NCI-H82 treated with DMSO at 0.1 percent for 48 hours (cell line): Measurements from ENCODE around the gene SLC36A1.

Source experiments
- DNase-seq: peaks from one replicate; lab custom pipeline; 2025; ENCODE audit not compliant: unreplicated experiment; lab: John Stamatoyannopoulos, UW

Gene SLC36A1

DNA sequence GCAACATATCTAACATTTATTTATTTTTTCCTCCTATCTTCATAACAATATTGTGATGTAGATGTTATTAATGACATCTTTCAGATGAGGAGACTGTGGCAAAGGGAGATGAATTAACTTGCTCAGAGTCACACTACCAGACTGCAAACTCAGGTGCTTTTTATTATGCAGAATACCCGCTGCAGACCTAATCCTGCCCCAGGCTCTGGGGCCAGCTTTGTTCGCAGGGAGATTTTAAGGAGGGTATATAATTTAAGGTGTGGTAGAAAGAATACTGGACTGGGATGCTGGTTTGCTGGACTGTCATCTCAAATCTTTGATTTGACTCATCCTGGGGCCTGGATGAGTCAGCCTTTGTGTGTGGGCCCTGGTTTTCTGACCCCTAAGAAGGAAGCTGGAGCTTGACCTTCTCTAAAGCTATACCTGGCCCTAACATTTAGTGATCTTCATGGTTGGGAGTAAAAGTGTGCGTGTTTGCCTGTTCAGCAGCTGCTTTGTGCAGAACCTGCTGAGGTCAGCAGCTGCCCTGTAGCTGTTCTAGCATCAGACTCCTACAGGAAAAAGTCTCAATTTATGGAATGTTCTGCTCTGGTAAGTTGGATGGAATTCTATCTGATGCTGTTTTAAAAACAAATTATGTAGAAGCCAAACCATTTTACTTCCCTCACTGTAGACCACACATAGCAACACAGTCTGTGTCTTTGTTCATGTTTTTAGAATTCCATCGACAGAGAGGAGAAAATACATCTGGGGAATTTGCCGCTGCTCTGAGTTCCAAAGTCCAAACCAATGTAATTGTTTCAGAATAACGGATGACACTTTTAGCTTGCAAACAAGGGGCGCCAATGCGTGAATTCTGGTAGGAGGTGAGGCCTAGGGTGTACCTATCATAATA, 4.5 kb downstream of the SLC36A1 start:
- no peak for DNase-seq

DNA sequence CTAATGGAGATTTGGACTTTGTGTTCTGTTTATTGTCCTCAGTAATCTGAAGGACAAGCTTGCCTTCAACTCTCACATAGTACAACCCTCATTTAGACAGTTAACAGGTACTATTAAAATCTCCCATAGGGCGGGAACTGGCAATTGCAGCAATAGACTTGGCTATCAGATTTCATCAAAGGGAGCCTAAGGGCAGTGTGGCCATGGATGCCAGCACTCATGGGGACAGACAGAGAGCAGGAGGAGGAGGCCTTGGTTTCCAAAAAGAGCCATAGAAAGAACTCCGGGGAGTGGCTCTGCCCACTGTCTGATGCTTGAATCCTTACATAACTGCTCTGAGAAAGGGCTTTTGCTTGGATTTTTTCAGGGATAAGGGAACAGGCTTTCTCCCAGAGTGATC, 6.8 kb downstream of the SLC36A1 start:
- DNase-seq, result no peak

DNA sequence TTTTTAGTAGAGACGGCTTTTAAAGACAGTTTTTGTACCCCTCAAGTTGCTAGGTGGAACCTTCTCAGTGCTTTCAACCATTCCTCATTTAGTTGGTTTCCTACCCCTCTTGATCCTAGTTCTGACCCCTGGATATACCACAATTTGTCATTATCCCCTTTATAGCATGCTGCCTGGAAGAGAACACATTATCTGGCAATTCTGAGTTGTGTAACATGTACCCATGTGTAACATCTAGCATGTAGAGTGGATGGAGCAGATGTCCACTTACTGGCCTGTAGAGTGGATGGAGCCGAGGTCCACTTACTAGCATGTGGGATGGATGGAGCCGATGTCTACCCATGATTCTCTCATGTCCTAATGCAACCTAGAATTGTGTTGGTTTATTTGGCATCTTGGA, 7.5 kb downstream of the SLC36A1 start:
- no peak for DNase-seq

DNA sequence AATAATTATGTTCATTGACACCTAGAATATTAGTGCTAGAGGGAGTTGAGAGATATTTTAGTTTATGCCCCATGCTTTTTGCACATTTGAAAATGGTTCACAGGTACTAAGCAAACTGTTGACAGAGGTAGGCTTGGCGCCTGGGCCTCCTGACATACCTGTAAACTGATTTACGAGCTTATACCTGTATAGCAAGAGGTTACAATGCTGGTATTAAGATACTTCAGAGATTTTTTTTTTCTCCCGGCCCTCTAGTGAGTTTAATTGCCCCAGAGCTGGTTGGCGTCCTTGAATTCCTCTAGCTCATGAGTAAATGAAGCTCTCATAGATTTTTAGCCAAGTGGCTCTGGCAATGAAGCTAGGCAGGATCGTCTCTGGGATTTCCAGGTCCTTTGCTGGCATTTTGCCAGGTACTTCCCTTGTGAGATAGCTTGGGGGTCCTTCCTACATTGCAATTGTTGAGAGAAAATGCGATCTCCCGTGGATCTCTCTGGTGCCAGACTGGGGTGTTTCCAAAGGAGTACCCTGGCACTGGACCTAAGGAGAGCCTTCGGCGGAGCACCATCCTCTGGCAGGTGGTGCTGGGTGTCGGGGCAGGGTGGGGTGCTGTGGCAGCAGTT, 9.0 kb downstream of the SLC36A1 start:
- DNase-seq, result no peak

GRCh38 chr5:151458314-151458713, 10.9 kb downstream of the SLC36A1 start:
- no peak for DNase-seq

DNA sequence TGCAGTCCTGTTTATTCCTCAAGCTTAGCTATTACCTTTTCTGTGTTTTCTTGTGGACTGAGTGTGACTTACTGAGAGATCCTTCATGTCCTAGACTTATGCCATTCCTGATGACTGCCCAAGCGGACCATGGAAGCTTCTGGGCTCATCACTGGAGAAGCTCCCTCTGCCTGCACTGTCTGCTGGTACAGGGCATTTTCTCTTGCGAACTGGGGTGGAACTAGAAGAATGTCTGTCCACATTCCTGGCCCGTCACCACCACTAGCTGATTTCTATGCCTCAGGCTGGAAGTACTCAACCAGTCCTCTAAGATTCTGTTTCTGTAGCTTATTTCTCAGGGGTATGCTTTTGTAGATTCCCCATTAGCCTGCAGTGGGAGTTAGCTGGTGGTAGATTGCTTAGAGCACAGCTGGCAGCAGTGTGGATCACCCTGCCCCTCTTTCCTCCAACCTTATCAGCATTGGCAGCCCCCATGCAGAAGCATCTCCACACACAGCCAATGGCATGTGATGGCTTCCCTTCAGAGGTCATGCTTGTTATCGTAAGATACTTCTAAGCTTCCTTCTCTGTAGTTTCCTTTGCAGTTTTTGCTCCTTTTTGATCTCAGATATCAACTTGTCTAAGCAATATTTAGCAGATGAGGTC, 12.4 kb downstream of the SLC36A1 start:
- no peak for DNase-seq

GRCh38 chr5:151461312-151461711, 13.9 kb downstream of the SLC36A1 start:
- DNase-seq, result no peak

DNA sequence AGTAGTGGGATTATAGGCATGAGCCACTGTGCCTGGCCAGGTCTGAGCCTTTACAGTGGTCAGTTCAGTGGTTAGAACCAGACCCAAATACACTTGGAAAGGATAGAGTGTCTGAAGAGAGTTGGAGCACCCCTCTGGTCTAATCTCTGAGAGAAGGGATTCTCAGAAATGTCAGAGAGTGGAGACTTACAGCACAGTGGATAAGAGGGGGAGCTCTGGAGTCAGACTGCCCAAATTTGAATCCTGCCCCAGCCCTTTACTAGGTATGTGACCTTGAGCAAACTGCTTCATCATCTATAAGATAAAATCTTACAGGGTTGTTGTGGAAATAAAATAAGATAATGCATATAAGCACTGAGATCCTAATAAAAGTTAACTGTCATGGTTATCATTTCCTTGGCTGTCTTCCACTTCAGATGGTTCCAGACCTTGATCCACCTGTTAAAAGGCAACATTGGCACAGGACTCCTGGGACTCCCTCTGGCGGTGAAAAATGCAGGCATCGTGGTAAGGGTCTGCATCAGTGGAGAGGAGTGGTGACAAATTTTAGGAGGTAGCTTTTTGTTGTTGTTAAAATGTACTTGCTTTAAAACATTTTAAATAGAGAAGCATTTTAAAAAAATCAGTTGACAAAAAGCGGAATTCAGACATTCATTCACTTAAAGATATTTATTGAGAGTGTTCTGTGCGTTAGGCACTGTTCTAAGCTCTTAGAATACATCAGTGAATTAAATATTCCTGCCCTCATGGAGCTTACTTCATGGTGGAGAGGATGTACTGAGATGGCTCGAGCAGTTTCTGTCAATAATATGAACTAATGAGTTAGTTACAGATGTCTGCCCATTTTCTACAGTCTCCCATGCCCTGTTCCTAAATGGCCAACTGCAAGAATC, 16.0 kb downstream of the SLC36A1 start:
- no peak for DNase-seq

DNA sequence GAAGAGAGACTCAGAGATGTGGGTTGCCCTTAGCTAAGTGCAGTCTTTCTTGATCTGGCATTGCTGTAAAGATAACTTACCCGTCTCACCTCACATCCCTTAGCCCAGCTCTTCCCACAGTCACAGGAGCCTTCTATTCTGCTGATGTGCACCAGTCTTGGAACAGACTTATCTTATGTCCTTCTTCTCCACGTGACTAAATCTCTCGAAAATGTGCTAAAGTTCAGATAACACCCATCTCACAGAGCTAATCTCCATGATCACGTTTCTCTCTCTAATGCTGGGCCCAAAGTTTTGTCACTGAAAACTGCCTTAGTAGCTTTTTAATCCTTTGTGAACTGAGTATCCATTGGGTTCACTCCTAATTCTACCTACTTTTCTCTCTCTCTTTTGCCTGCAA, 16.7 kb downstream of the SLC36A1 start:
- no peak for DNase-seq

GRCh38 chr5:151465476-151465875, 18.1 kb downstream of the SLC36A1 start:
- no peak for DNase-seq

DNA sequence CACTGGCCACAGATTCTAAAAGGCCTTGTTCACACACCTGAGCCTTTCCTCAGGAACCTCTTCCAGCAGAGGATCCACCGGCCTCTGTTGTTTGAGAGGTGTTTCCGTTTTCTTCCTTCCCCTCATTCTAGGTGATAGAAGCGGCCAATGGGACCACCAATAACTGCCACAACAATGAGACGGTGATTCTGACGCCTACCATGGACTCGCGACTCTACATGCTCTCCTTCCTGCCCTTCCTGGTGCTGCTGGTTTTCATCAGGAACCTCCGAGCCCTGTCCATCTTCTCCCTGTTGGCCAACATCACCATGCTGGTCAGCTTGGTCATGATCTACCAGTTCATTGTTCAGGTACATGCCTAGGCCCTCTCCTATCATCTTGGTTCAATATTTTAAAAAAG, 20.2 kb downstream of the SLC36A1 start:
- no peak for DNase-seq

GRCh38 chr5:151469386-151469785, 22.0 kb downstream of the SLC36A1 start:
- no peak for DNase-seq

GRCh38 chr5:151469992-151470391, 22.6 kb downstream of the SLC36A1 start:
- no peak for DNase-seq

DNA sequence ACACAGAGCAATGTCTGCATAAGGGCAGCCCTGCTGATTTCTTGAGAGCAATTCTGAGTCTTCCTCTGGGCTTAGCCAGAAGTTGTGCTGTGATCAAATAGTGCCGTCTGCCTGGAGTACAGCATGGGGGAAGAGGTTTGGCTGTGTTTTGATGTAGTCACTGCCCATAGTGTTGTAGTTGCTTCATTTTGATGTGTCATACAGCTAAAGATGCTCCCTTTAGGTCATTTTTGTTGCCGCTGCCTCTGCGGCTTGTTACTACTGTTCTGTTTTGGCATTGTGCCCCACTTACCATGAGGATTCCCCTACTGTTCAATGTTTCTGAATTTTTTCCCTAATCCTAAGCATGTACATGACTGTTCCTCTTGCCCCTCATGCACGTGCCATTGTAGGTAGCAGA, 23.0 kb downstream of the SLC36A1 start:
- DNase-seq, result no peak

- DNase-seq, result no peak
Observed at GRCh38 chr5:151471276-151471675, 23.9 kb downstream of the SLC36A1 start.

- DNase-seq, result no peak
Observed at GRCh38 chr5:151474799-151475198, 27.4 kb downstream of the SLC36A1 start.

GRCh38 chr5:151475388-151475787, 28.0 kb downstream of the SLC36A1 start:
- DNase-seq, result no peak

DNA sequence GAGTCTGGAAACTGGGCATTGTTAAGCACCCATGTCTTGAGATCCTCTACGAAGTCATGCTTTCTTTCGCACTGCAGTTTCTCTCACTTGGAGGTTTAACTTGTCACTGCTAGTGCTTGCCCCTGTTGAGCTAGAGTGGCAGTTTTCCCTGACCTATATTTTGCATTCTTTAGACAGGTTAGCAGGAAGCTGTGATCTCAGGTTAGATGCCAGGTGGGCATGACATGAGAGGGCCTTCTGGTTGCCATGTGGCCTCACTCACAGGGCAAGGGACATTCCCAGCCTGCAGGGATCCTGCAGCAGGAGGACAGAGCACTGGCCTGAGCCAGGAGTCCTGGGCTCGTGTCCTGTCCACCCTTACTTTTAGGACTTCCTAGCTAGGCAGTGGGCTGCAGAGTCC, 28.6 kb downstream of the SLC36A1 start:
- no peak for DNase-seq

- no peak for DNase-seq
Observed at GRCh38 chr5:151477101-151477500, 29.7 kb downstream of the SLC36A1 start.

- no peak for DNase-seq
Observed at GRCh38 chr5:151480384-151481293, 33.2 kb downstream of the SLC36A1 start.
